Measurements from ENCODE around the gene SCUBE3. TPM values are rescaled to one million over a fixed set of nuclear protein-coding genes. Genes with fewer than 3 reads are reported as not detected.

The SCUBE3 gene
- total and polyA plus RNA-seq, 2 of the 13 experiments (the other 11 are each of a cell fraction or from before 2014, with no cell fraction given): not detected

GRCh38 chr6:35173427-35174087 is 40.2 kb upstream of the SCUBE3 start:
- Histone ChIP-seq H3K36me3 (replicated peaks in 1 of 2; ENCODE audit: control insufficient read depth in 1 of 2, insufficient read depth in 2 of 2, low read length in 2 of 2) (no peaks in the 10 kb centered on the region), H3K4me3 (replicated peaks in 1 of 3; ENCODE audit: insufficient read depth in 1 of 3, low read depth in 2 of 3, low read length in 3 of 3) (no peak overlapping the region), H3K9me3 (ENCODE audit: low read length) (0 out of 2 replicates have a peak, but pooled peaks cover 4% of the 10 kb centered on the region), H3K4me1 (ENCODE audit: insufficient read depth, low read length) (no peaks in the 10 kb centered on the region), H3K9ac (ENCODE audit: insufficient read depth, low read depth, low read length) (no peak overlapping the region), H3K27me3 (ENCODE audit: control insufficient read depth in 1 of 2, insufficient read depth in 2 of 2, low read length in 2 of 2) (peaks cover 0 to 7% of the 10 kb centered on the region in 2 experiments; a peak in 1 of 5 replicates), H4K20me1 (ENCODE audit: insufficient read depth, low read length) (no peaks in the 10 kb centered on the region), H2AFZ (ENCODE audit: low read length) (no peak overlapping the region), H3K4me2 (ENCODE audit: low read depth, low read length) (no peak overlapping the region), H3K79me2 (ENCODE audit: insufficient read depth, low read length) (no peaks in the 10 kb centered on the region), H3K27ac (ENCODE audit: extremely low read length, insufficient read depth, low read length) (no peak overlapping the region)
- intact Hi-C loops (cut with micrococcal nuclease; ENCODE audit: unreplicated experiment) (no loop called here), in situ Hi-C loops (cut with HindIII; ENCODE audit: extremely low pct_ligation_motif_present, low pct_unique_long_range_greater_than_20kb) (no loop called here)
- TF ChIP-seq ZSCAN20 (CRISPR knock-in tag; IDR thresholded peaks at IDR 0.05; ENCODE audit: borderline replicate concordance) (no peak), ZNF768 (CRISPR knock-in tag; IDR thresholded peaks at IDR 0.05) (peak; percentile 88), MYC (CRISPR knock-in tag; IDR thresholded peaks at IDR 0.05; ENCODE audit: borderline replicate concordance) (0 out of 2 replicates have a peak, but pooled peaks have one; percentile 2), FOXA1 (IDR thresholded peaks at IDR 0.05) (no peak), FOXA1 (CRISPR knock-in tag; IDR thresholded peaks at IDR 0.05) (0 out of 2 replicates have a peak, but pooled peaks have one; percentile 10)
- 17% methylated on average over 7 of the region's 7 CpGs for WGBS (ENCODE audit: low lambda C conversion rate)
- FAIRE-seq (no peak), ATAC-seq (no peak), DNase-seq (ENCODE audit: low spot score) (no peak)
- BruUV-seq (replicated peaks): no TSS peak
- CTCF ChIA-PET (ENCODE audit: low intra/inter-chr PET ratio, low total read pairs): no interaction called here
- POLR2A ChIA-PET: no interaction called here

- H3K4me2 ChIP-seq (ENCODE audit: low read depth, low read length): no peak overlapping the region
- H2AFZ ChIP-seq (ENCODE audit: low read length): no peak overlapping the region
- ChIA-PET POLR2A (no interaction called here), CTCF (ENCODE audit: low intra/inter-chr PET ratio, low total read pairs) (no interaction called here)
- H3K27ac ChIP-seq (ENCODE audit: extremely low read length, insufficient read depth, low read length): no peak overlapping the region
- no TSS peak for BruUV-seq (replicated peaks)
- WGBS (ENCODE audit: low lambda C conversion rate): 8% methylated on average over 2 of the region's 2 CpGs
- no peaks in the 10 kb centered on the region for H4K20me1 ChIP-seq (ENCODE audit: insufficient read depth, low read length)
- no peak overlapping the region for H3K9ac ChIP-seq (ENCODE audit: insufficient read depth, low read depth, low read length)
- no peak for DNase-seq (ENCODE audit: low spot score)
- 0 out of 2 replicates have a peak, but pooled peaks cover 4% of the 10 kb centered on the region for H3K9me3 ChIP-seq (ENCODE audit: low read length)
- H3K36me3 ChIP-seq (replicated peaks in 1 of 2; ENCODE audit: control insufficient read depth in 1 of 2, insufficient read depth in 2 of 2, low read length in 2 of 2): no peaks in the 10 kb centered on the region
- no peaks in the 10 kb centered on the region for H3K4me1 ChIP-seq (ENCODE audit: insufficient read depth, low read length)
- FAIRE-seq: no peak
- H3K79me2 ChIP-seq (ENCODE audit: insufficient read depth, low read length): no peaks in the 10 kb centered on the region
- no peak overlapping the region for H3K4me3 ChIP-seq (replicated peaks in 1 of 3; ENCODE audit: insufficient read depth in 1 of 3, low read depth in 2 of 3, low read length in 3 of 3)
- ATAC-seq: no peak
- intact Hi-C loops (cut with micrococcal nuclease; ENCODE audit: unreplicated experiment): no loop called here
- peaks cover 0 to 10% of the 10 kb centered on the region in 2 experiments; a peak in 1 of 5 replicates for H3K27me3 ChIP-seq (ENCODE audit: control insufficient read depth in 1 of 2, insufficient read depth in 2 of 2, low read length in 2 of 2)
- in situ Hi-C loops (cut with HindIII; ENCODE audit: extremely low pct_ligation_motif_present, low pct_unique_long_range_greater_than_20kb): no loop called here
- no peak for TF ChIP-seq ZNF513 (CRISPR knock-in tag; conservative IDR thresholded peaks at IDR 0.05)
- no peak for TF ChIP-seq FOXC1 (CRISPR knock-in tag; IDR thresholded peaks at IDR 0.05; ENCODE audit: borderline replicate concordance)
- no peak for TF ChIP-seq MYPOP (CRISPR knock-in tag; IDR thresholded peaks at IDR 0.05)
- no peak for TF ChIP-seq TFE3 (CRISPR knock-in tag; IDR thresholded peaks at IDR 0.05)
- no peak for TF ChIP-seq CHD2 (IDR thresholded peaks at IDR 0.05; ENCODE audit: low read depth, low read length)
- no peak for TF ChIP-seq SKIL (CRISPR knock-in tag; IDR thresholded peaks at IDR 0.05; ENCODE audit: borderline replicate concordance)
These were observed 39.7 kb upstream of the SCUBE3 start for GRCh38 chr6:35174088-35174434.
